Calu3 (cell line): Measurements from ENCODE around the gene CIB4. TPM values are rescaled to one million over a fixed set of nuclear protein-coding genes. Genes with fewer than 3 reads are reported as not detected.

Experiments used
- BruUV-seq: library from RNA; stranded (reverse); fragments of 400-500 nt; replicated peaks from 2 replicates; lab custom pipeline; 2021; lab: Mats Ljungman, UMichigan
- CTCF ChIA-PET: fragments of 300-600 bp; sonication (Branson Sonifier 250); formaldehyde crosslinking; loops from one replicate; lab custom pipeline; 2022; ENCODE audit warnings: antibody characterized with exemption; lab: Charles Lee
- DNase-seq: peaks from one replicate; pipeline ENCODE4 v3.0.0; 2022
- H3K27ac Mint-ChIP-seq: one replicate; pipeline ENCODE4 v1.8.0; 2022; ENCODE audit warnings: mixed read lengths; ENCODE audit not compliant: unreplicated experiment
- H3K27me3 Mint-ChIP-seq: one replicate; pipeline ENCODE4 v1.8.0; 2022; ENCODE audit warnings: mixed read lengths; ENCODE audit not compliant: unreplicated experiment
- H3K36me3 Mint-ChIP-seq: one replicate; pipeline ENCODE4 v1.8.0; 2022; ENCODE audit warnings: mild to moderate bottlenecking, moderate library complexity, mixed read lengths; ENCODE audit not compliant: insufficient read depth, unreplicated experiment
- H3K4me1 Mint-ChIP-seq: one replicate; pipeline ENCODE4 v1.8.0; 2022; ENCODE audit warnings: mild to moderate bottlenecking, low read depth, mixed read lengths; ENCODE audit not compliant: unreplicated experiment
- H3K4me3 Mint-ChIP-seq: one replicate; pipeline ENCODE4 v1.8.0; 2022; ENCODE audit warnings: mild to moderate bottlenecking, low read depth, moderate library complexity, mixed read lengths; ENCODE audit not compliant: unreplicated experiment
- H3K9me3 Mint-ChIP-seq: one replicate; pipeline ENCODE4 v1.8.0; 2022; ENCODE audit warnings: low read depth, mixed read lengths; ENCODE audit not compliant: unreplicated experiment
- intact Hi-C: fragments of 100-400 bp; cut with micrococcal nuclease; formaldehyde crosslinking; loops from one replicate; pipeline ENCODE4 v1.10.0; 2022; ENCODE audit not compliant: unreplicated experiment
- total RNA-seq: library from RNA; stranded (reverse); gene quantifications from 2 replicates; pipeline ENCODE4 v1.2.3, GENCODE V29; 2022
- TF ChIP-seq, protein P1 (sequence below): fragments of 200-600 bp; IDR thresholded peaks from one replicate; pipeline ENCODE4 v1.8.0; 2022; ENCODE audit warnings: antibody characterized with exemption; ENCODE audit not compliant: unreplicated experiment

The CIB4 gene
- total RNA-seq, 1 experiment from 2014 or later: not detected

DNA sequence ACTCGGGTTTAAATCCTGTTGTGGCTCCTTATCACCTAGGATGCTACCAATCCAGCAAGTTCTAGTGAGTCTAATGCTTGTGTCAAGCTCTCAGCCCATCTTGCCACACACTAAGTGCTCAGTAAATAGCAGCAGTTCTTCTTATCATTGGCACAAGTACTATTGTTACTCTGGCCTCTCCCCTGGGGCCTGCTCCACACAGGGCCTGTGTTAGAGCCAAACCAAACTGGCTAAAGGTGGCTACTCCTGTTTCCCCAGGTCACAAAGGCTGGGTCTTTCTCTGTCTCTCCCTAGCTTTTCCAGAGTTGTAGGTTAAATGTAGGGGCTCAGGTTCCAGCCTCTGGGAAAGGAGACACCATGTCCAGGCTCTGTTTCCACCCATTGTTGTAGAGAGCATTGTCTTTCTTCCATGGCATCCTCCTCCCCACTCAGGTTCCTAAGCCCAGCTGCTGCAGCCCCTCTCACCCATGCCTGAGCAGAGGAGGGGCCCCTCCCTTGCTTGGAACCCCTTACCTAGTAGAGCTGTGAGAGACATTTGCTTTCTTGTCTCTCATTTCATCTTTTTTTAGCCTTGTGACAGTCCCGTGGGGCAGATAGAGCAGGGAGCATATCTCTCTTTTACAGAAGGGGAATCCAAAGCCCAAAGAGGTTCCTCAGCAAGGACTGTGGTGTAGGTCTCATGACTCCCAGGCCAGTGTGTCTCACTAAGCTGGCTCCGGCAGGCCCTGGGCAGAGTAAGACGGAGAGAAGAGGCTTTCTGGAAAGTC lies 106.9 kb downstream of the CIB4 start:
- H3K27ac Mint-ChIP-seq: no peak overlapping the region

DNA sequence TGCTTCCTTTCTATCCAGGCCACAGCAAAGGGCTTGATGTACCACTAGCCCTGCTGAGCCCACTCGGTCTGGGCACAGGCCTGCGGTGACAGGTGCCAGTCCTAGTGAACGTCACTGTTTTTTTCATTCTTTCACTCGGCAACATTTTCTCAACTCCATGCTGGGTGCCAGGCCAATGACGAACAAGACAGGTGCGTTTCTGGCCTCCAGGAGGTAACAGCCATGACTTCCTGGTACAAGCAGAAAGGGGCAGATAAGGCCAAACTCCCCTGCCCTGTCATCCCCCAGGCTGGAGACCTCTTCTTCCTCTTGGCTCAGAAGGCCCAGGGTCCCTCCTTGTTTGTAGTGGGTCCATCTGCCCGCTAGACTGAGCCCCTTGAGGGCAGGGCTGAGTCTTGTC lies 107.5 kb downstream of the CIB4 start:
- Mint-ChIP-seq H3K4me1 (no peaks in the 10 kb centered on the region), H3K36me3 (no peaks in the 10 kb centered on the region), H3K4me3 (no peak overlapping the region), H3K27me3 (peaks cover 80% of the 10 kb centered on the region), H3K9me3 (no peaks in the 10 kb centered on the region), H3K27ac (no peak overlapping the region)
- CTCF ChIA-PET: no interaction called here
- TF ChIP-seq, protein P1, sequence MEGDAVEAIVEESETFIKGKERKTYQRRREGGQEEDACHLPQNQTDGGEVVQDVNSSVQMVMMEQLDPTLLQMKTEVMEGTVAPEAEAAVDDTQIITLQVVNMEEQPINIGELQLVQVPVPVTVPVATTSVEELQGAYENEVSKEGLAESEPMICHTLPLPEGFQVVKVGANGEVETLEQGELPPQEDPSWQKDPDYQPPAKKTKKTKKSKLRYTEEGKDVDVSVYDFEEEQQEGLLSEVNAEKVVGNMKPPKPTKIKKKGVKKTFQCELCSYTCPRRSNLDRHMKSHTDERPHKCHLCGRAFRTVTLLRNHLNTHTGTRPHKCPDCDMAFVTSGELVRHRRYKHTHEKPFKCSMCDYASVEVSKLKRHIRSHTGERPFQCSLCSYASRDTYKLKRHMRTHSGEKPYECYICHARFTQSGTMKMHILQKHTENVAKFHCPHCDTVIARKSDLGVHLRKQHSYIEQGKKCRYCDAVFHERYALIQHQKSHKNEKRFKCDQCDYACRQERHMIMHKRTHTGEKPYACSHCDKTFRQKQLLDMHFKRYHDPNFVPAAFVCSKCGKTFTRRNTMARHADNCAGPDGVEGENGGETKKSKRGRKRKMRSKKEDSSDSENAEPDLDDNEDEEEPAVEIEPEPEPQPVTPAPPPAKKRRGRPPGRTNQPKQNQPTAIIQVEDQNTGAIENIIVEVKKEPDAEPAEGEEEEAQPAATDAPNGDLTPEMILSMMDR: no peak
- no peak for DNase-seq
- BruUV-seq: no TSS peak
- intact Hi-C loops: no loop called here

More for the DNA sequence above, 106.9 kb downstream of the CIB4 start:
- H3K27me3 Mint-ChIP-seq: peaks cover 80% of the 10 kb centered on the region
- H3K36me3 Mint-ChIP-seq: no peaks in the 10 kb centered on the region
- no TSS peak for BruUV-seq
- CTCF ChIA-PET: interaction anchor here (0.6 kb wide), 1 partner anchor 31 kb away, joined by 4 read pairs; no protein-coding TSS in a partner anchor
- no peak overlapping the region for H3K4me3 Mint-ChIP-seq
- H3K9me3 Mint-ChIP-seq: no peaks in the 10 kb centered on the region
- intact Hi-C loops: no loop called here
- no peak for DNase-seq
- no peaks in the 10 kb centered on the region for H3K4me1 Mint-ChIP-seq
- TF ChIP-seq, protein P1: no peak

DNA sequence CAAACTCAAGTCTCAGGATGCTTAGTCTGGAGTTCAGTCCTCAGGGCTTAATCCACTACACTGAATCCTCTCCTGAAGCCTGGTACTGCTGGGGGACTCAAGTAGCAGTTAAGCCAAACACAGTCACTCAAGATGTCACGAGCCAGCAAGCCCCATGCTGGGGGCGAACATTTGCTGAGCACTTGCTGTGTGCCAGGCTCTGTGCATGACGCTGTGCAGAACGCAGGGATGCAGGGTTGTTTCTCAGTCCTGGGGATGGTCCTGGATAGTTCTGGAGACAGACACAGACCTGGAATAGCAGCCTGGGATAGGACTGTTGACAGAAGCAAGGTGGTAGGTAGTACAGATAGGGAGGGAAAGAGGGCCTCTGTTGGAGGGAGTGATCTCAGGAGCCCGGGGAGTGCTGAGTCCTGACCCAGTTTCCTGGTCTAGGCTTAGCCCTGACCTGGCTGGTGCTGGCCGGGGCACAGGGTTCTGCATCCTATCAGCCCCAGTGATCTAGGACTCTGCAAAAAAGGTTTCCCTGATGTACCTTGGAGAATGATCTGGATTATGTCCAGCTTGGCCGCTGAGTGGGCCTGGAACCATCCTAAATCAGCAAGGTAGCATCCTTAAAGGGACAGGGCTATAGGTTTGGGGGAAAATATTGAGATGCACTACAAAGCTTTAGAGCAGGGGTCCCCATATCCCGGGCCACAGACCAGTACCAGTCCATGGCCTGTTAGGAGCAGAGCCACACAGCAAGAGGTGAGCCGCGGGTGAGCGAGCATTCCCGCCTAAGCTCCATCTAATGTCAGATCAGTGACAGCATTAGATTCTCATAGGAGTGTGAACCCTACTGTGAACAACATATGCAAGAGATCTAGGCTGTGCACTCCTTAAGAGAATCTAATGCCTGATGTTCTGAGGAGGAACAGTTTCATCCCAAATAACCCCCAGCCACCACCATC lies 108.6 kb downstream of the CIB4 start:
- no peak overlapping the region for H3K27ac Mint-ChIP-seq
- DNase-seq: no peak
- H3K27me3 Mint-ChIP-seq: peaks cover 80% of the 10 kb centered on the region
- BruUV-seq: no TSS peak
- no peaks in the 10 kb centered on the region for H3K4me1 Mint-ChIP-seq
- H3K9me3 Mint-ChIP-seq: no peaks in the 10 kb centered on the region
- no peaks in the 10 kb centered on the region for H3K36me3 Mint-ChIP-seq
- CTCF ChIA-PET: no interaction called here
- TF ChIP-seq, protein P1: no peak
- intact Hi-C loops: no loop called here
- H3K4me3 Mint-ChIP-seq: no peak overlapping the region

Other genes starting within 250 kb of the CIB4 start
- gene DRC1, start 239.4 kb downstream of the CIB4 start, total RNA-seq: not detected in 2 replicates
- not detected in 2 replicates for gene OTOF, start 163.2 kb downstream of the CIB4 start, total RNA-seq
- not detected in 2 replicates for gene KCNK3, start 51.4 kb upstream of the CIB4 start, total RNA-seq
- 36.9 and 43.0 TPM in 2 replicates for gene SLC35F6, start 122.9 kb upstream of the CIB4 start, total RNA-seq
- 23.4 and 33.2 TPM in 2 replicates for gene CENPA, start 144.7 kb upstream of the CIB4 start, total RNA-seq
- 0.32 TPM in 1 of 2 replicates, not detected in the other for gene DPYSL5, start 206.8 kb upstream of the CIB4 start, total RNA-seq